ENCODE results near the gene CCDC184. TPM values are rescaled to one million over a fixed set of nuclear protein-coding genes. Genes with fewer than 3 reads are reported as not detected.

CCDC184 gene
- total RNA-seq, 1 experiment from 2014 or later: 0.13 TPM

DNA sequence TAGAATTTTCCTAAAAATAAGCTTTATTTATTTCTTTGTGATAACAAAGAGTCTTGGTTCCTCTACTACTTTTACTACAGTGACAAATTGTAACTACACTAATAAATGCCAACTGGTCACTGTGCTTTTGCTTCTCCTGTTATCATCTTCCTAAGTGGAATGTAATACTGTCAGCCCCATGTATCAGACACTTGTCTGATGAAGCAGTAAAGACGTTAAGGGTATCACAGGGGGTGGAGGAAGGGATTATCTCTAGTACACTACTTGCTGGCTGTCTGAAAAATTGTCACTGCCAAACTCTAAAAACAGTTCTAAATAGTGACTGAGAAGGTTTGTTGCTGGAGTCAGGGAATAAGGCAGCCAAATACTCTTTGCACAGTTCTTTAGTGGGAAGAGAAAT, 37.5 kb upstream of the CCDC184 start:
- Histone ChIP-seq H4K91ac (ENCODE audit: insufficient read length, low read depth, low read length) (no peak overlapping the region), H3K56ac (ENCODE audit: insufficient read length, low read depth, low read length) (no peak overlapping the region), H2BK12ac (ENCODE audit: insufficient read length, low read depth, low read length) (no peak overlapping the region), H4K8ac (replicated peaks; ENCODE audit: insufficient read length, low read depth, low read length) (no peak overlapping the region), H2AFZ (ENCODE audit: low read length) (no peak overlapping the region), H3K9ac (ENCODE audit: extremely low read depth, insufficient read length, low read length) (no peak overlapping the region), H4K20me1 (ENCODE audit: control insufficient read depth, insufficient read depth, insufficient read length) (no peaks in the 10 kb centered on the region), H3K9me3 (ENCODE audit: control insufficient read depth, low read depth, low read length) (no peaks in the 10 kb centered on the region), H3K18ac (ENCODE audit: insufficient read length, low read depth, low read length) (no peak overlapping the region), H3K4ac (ENCODE audit: low read depth, low read length) (no peak overlapping the region), H3T11ph (ENCODE audit: low read length) (no peak overlapping the region), H3K23ac (ENCODE audit: insufficient read length, low read depth, low read length) (no peak overlapping the region), H2BK5ac (ENCODE audit: insufficient read length, low read length) (no peak overlapping the region), H3K27me3 (ENCODE audit: insufficient read depth, low read length) (no peaks in the 10 kb centered on the region), H2AK5ac (ENCODE audit: insufficient read length, low read length) (no peak overlapping the region), H3K79me1 (ENCODE audit: insufficient read depth, low read depth, low read length, poor library complexity, severe bottlenecking) (no peaks in the 10 kb centered on the region), H2BK20ac (ENCODE audit: low read depth, low read length, poor library complexity, severe bottlenecking) (no peak overlapping the region), H3K79me2 (ENCODE audit: insufficient read depth, low read length) (no peaks in the 10 kb centered on the region), H2BK120ac (ENCODE audit: low read depth, low read length, poor library complexity, severe bottlenecking) (no peak overlapping the region), H3K23me2 (ENCODE audit: insufficient read length, low read depth, low read length, poor library complexity, severe bottlenecking) (no peaks in the 10 kb centered on the region), H3K27ac (ENCODE audit: insufficient read length, low read depth, low read length) (no peak overlapping the region), H2BK15ac (ENCODE audit: low read depth, low read length) (no peak overlapping the region), H3K4me2 (ENCODE audit: insufficient read depth, insufficient read length, low read length) (no peak overlapping the region), H4K5ac (ENCODE audit: insufficient read length, low read depth, low read length) (no peak overlapping the region), H3K14ac (ENCODE audit: insufficient read depth, low read length) (no peak overlapping the region), H3K4me1 (ENCODE audit: insufficient read depth, low read length) (peaks cover 10% of the 10 kb centered on the region)
- Mint-ChIP-seq H3K4me1 (peaks cover 33 to 37% of the 10 kb centered on the region in 2 experiments), H3K27ac (no peak overlapping the region), H3K27me3 (ENCODE audit: low read depth) (no peaks in the 10 kb centered on the region), H3K36me3 (ENCODE audit: insufficient read depth in 1 of 3, low read depth in 3 of 3) (peaks cover 48 to 69% (median 64%) of the 10 kb centered on the region in 3 experiments), H3K4me3 (no peak overlapping the region), H3K9me3 (no peaks in the 10 kb centered on the region)
- WGBS (ENCODE audit: extremely low coverage, insufficient read length, low lambda C conversion rate): no CpG with 5 or more reads among the region's 1 CpG
- no peak for DNase-seq
- TF ChIP-seq, protein P1, sequence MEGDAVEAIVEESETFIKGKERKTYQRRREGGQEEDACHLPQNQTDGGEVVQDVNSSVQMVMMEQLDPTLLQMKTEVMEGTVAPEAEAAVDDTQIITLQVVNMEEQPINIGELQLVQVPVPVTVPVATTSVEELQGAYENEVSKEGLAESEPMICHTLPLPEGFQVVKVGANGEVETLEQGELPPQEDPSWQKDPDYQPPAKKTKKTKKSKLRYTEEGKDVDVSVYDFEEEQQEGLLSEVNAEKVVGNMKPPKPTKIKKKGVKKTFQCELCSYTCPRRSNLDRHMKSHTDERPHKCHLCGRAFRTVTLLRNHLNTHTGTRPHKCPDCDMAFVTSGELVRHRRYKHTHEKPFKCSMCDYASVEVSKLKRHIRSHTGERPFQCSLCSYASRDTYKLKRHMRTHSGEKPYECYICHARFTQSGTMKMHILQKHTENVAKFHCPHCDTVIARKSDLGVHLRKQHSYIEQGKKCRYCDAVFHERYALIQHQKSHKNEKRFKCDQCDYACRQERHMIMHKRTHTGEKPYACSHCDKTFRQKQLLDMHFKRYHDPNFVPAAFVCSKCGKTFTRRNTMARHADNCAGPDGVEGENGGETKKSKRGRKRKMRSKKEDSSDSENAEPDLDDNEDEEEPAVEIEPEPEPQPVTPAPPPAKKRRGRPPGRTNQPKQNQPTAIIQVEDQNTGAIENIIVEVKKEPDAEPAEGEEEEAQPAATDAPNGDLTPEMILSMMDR (conservative IDR thresholded peaks at IDR 0.05): no peak

All from H9 (cell line).